HL-60 (cell line): ENCODE measurements around the gene GLB1L.

Experiments used
- DNase-seq, 2 experiments: peaks; one replicate each; pipeline ENCODE4 v3.0.0-alpha.2; 2010 to 2020; ENCODE audit warnings: low read depth in 1 of 2, low spot score in 1 of 2
- H3K27ac ChIP-seq: fragments of 250-450 bp; sonication (Bioruptor Pico); replicated peaks from 2 replicates; pipeline ENCODE4 v1.5.1; 2020; ENCODE audit warnings: mild to moderate bottlenecking, moderate library complexity
- H3K27me3 ChIP-seq: fragments of 250-450 bp; sonication (Bioruptor Pico); 2 replicates; pipeline ENCODE4 v1.5.1; 2021; ENCODE audit warnings: mild to moderate bottlenecking, moderate library complexity; ENCODE audit not compliant: insufficient read depth, poor library complexity, severe bottlenecking
- H3K4me3 ChIP-seq: replicated peaks from 2 replicates; pipeline ENCODE4 v1.5.1; 2011; ENCODE audit warnings: mild to moderate bottlenecking, control low read depth, low read length; ENCODE audit not compliant: insufficient read depth
- CTCF ChIP-seq: IDR thresholded peaks from one replicate; pipeline ENCODE4 v1.5.1; 2011; ENCODE audit warnings: low read length, control low read depth, inconsistent platforms; ENCODE audit not compliant: insufficient read depth
- GABPA ChIP-seq: IDR thresholded peaks from 2 replicates; pipeline ENCODE4 v1.6.1; 2012; ENCODE audit warnings: low read depth
- POLR2AphosphoS5 ChIP-seq: IDR thresholded peaks from 2 replicates; pipeline ENCODE4 v1.6.1; 2012; ENCODE audit warnings: low read depth
- REST ChIP-seq: IDR thresholded peaks from 2 replicates; pipeline ENCODE4 v1.6.1; 2012; ENCODE audit warnings: low read depth; ENCODE audit not compliant: insufficient replicate concordance
- SPI1 ChIP-seq: IDR thresholded peaks from 2 replicates; pipeline ENCODE4 v1.6.1; 2012; ENCODE audit warnings: low read depth, mild to moderate bottlenecking, borderline replicate concordance

Gene GLB1L

GRCh38 chr2:219213486-219214071 lies 31.7 kb downstream of the GLB1L start:
- Histone ChIP-seq H3K4me3 (no peak overlapping the region), H3K27me3 (peaks cover 2% of the 10 kb centered on the region), H3K27ac (no peak overlapping the region)
- DNase-seq, result no peak
- TF ChIP-seq CTCF, result no peak
- no peak for TF ChIP-seq GABPA
- no peak for TF ChIP-seq REST
- TF ChIP-seq POLR2AphosphoS5, result no peak
- TF ChIP-seq SPI1, result no peak

GRCh38 chr2:219213026-219213415 lies 32.2 kb downstream of the GLB1L start:
- DNase-seq, result no peak
- Histone ChIP-seq H3K27ac (no peak overlapping the region), H3K4me3 (no peak overlapping the region), H3K27me3 (no peaks in the 10 kb centered on the region)
- no peak for TF ChIP-seq GABPA
- TF ChIP-seq CTCF, result no peak
- TF ChIP-seq REST, result no peak
- TF ChIP-seq SPI1, result no peak
- no peak for TF ChIP-seq POLR2AphosphoS5

- no peak for TF ChIP-seq REST
- no peak for TF ChIP-seq POLR2AphosphoS5
- TF ChIP-seq GABPA, result no peak
- TF ChIP-seq CTCF, result no peak
- TF ChIP-seq SPI1, result no peak
- Histone ChIP-seq H3K4me3 (no peak overlapping the region), H3K27ac (no peak overlapping the region), H3K27me3 (no peaks in the 10 kb centered on the region)
- DNase-seq, result no peak
These were observed 34.3 kb downstream of the GLB1L start for GRCh38 chr2:219210886-219211362.
